ENCODE measurements around the gene TMEM125.

The TMEM125 gene

GRCh38 chr1:43274804-43275180, 5.0 kb downstream of the TMEM125 start:
- no peak for DNase-seq

DNA sequence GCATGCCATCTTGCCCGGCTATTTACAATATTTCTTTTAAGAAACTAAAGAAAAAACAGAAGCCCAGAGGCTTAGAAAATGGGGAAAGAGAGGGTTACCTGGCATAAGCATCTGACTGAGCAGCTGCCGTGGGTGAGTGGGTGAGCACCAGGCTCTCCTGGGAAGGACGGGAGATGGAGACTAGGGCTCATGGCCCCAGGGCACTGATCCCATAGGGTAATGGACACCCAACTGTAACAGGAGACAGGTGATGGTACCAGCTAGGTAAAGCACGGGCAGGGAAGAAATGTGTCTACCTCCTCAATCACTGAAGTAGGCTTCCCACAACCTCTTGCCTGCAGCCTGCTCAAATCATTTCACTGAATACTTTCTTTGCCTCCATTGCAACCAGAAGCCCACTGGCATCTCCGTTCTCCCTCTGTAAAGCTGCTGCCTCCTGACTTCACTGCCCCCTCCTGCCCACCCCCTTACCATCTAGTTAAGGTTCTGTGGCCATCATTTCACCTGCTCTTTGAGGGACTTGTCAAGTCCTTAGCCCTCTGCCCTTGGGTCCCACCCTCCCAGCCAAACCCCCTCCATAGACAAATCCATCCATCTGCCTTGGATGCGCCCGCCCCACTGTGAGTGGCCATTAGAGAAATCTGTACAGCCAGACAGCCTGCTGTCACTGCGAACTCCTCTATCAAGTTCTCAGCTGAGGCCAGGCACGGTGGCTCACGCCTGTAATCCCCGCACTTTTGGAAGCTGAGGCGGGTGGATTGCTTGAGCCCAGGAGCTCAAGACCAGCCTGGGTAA, 6.2 kb downstream of the TMEM125 start:
- DNase-seq = no peak

DNA sequence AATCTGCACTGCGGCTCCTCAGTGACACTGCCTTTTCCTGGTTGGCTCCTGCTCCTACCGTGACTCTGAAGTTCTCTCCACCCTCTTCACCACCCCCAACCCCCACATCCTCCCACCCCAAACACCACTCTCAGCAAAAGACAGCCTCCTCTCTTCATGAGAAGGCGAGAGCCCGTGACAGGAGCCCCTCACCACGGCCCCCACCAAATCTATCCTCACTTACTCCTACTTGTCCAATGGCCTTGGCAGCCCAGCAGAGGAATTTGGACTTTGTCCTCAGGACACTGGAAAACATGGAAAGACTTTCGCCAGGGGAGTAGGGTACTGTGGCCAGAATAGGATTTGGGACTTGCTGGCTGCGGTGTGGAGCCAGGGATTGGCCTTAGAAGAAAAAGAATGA, 6.9 kb downstream of the TMEM125 start:
- no peak for DNase-seq

DNA sequence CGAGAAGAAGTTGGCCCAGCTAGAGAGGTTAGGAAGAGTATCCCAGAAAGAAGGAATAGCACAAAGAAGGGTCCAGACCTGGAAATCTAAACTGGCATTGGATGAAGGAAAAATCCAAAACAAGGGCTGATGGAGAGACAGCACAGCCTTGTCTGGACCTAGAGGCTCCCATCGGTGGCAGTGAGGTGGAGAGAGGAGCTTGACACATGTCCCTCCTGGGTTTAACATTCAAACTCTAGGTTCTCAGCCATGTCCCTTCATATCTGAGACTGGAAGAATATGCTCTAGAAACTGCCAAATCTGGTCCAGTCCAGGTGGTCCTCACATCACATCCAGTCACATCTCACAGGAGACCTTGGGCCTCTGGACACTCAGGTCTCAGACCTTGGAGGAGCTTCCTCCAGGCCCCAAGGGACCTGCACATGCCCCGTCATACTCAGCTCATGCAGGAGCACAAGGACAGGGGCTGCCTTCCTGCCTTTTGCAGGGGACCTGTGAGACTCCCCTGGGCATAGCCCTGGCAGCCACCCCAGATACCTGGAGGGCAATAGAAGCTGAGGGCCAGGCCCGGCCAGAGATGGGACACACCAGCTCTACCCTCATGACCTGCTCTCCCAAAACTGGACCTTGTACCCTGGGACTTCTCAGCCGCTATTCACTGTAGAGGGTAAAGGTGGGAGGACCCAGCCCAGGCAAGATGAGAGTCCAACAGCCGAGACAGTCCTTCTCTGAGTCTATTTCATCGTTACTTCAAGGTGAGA, 7.5 kb downstream of the TMEM125 start:
- no peak for DNase-seq

- no peak for DNase-seq
These were observed 9.4 kb downstream of the TMEM125 start for GRCh38 chr1:43279161-43279560.

DNA sequence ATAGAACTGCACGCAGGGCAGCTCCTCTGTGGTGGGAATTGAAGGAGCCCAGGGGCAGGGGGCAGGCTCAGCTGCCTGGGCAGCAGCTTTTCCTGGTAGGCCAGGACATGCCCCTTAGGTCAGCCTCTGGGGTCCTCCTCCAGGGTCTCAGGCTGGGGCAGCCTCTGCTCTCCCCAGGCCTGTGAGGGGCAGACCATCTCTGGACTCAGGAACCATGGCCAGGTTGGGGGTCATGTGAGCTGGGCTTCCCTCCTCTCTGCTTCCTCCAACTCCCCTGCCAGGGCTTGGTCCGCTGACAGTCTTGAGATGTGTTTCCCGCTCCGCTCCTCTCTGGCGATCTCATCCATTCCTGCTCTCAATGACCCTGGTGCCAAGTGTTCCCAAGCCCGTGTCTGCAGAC, 9.9 kb downstream of the TMEM125 start:
- no peak for DNase-seq

DNA sequence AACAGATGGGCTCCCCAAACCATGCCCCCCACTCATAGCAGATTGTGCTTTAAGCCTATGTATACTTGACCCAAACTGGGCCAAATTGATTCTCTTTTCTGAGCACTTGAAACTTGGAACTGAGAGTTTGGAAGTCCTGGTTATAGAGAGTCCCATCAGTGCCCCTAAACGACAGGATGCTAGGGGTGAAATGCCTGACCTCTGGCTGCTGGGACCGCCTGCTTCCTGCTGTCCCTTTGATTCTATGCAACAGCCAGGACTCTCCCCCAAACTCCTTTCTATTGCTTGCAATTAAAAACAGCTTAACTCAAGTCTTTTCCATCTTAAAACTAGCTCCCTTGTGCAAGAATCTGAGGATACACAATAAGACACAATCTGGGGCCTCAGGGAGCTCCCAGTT, 10.9 kb downstream of the TMEM125 start:
- DNase-seq = no peak

DNA sequence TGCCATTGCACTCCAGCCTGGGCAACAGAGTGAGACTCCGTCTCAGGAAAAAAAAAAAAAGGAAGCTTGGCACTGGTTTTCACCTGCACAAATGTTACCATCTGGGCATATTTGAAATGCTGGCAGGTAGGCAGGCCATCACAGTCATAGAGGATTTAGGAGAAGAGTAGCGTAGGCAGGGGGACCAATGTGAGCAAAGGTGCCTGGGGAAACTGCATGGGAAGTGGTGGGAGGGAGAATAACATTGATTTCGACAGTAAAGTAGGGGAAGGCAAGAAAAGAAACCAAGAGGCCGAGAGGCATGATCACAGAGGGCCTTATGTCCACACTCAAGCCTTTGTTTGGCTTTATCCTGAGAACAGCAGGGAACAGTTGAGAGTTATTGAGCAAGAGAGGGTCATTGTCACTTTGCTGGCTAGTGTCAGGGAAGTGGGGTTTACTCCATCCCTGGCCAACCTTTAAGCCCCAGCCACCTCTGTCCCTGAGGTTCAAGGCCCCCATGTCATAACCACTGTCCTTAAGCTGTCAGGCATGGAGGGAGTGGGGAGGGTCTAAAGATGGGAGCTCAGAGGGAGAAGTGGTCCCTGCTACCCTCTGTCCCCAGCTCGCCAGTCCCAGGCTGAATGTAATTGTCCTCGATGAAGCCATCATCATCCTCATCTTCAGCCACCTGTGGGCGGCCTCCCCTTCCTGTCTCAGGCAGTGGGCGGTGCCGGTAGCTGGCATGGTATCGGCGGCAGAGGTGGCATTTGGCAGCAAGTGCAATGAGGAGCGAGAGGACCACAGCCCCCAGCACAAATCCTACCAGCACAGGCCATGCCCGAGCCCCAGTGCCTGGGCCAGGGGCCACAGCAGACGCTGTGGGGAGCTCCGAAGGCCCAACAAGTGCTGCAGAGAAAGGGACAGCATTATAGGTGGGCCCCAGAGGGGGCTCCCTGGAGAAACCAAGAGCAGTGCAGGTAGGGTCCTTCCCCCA, 12.7 kb downstream of the TMEM125 start:
- no peak for DNase-seq

DNA sequence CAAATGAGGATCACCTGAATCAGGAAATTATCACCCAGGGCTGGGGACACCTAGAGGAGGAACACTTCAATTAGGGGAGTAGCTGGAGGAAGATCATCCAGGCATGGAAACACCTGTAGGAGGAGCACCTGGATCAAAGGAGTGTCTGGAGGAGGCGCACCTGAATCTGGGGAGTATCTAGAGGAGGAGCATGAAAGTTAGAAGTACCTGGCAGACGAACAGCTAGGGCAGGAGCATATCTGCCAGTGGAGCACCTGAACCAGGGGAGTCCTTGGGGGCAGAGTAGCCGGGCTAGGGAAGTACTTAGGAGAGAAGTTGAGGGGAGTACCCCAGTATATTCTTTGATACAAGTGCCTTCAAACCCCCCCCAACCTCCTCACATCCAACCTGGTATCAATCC, 14.3 kb downstream of the TMEM125 start:
- DNase-seq = no peak

DNA sequence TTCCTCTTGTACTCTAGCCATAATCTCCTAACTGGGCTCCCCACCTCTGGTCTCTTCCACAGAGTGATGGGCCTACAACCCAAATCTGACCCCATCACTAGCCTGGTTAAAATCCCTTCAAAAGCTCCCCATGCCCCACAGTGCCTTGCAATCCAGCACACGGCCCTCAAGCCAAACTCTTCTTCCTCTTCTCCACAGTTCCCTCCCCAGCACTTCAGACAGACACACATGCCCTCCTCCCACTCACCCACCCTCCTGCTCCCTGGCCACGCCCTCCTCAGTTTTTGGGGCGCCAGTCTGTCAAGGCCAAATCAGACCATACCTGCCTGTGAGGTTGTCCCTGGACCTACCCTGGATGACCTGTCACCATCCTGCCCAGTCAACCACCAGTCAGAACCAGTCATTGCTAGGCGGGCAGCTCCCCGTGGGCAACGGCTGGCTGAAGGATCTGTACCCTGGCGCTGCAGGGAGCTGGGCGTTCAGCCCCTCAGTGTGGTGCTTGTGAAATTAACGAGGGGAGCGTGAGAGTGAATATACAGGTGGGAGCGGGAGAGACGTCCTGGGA, 14.8 kb downstream of the TMEM125 start:
- DNase-seq = no peak

- no peak for DNase-seq
These were observed 15.6 kb downstream of the TMEM125 start, which contains the start of gene C1orf210 for GRCh38 chr1:43285269-43285990. Gene C1orf210, minus strand, starts transcription at chr1:43285581. Its CDS starts 2,311 bp downstream, at chr1:43283270.

DNA sequence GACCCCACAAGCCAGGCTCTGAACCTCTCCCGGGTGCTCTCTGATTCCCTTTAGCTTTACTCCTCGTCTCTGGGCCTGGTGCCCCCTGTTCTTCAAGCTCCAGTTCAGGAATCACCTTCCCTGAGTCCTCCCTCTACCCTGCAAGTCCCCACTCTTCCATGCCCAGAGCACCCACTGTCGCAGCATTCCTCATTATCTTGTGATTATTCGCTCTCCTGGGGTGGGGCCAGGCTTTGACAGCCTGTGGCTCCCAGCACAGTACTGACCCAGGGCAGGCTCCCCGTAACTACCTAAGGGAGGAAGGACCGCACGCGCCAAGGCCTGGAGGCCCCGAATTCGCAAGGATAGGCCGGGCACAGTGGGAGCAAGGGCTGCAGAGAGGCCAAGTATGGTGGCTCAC, 16.3 kb downstream of the TMEM125 start:
- DNase-seq = no peak

DNA sequence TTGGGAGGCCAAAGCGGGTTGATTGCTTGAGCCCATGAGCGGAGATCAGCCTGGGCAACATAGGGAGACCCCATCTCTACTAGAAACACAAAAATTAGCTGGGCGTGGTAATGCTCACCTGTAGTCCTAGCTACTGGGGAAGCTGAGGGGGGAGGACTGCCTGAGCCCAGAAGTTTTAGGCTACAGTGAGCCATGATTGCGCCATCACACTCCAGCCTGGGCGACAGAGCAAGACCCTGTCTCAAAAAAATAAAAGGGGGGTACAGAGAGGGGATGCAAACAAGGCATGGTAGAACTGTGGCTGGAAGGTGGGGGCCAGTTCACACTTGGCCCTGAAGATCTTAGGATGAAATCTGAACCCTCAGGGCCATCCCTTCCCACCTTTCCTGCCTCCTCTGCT, 16.8 kb downstream of the TMEM125 start:
- DNase-seq = no peak

DNA sequence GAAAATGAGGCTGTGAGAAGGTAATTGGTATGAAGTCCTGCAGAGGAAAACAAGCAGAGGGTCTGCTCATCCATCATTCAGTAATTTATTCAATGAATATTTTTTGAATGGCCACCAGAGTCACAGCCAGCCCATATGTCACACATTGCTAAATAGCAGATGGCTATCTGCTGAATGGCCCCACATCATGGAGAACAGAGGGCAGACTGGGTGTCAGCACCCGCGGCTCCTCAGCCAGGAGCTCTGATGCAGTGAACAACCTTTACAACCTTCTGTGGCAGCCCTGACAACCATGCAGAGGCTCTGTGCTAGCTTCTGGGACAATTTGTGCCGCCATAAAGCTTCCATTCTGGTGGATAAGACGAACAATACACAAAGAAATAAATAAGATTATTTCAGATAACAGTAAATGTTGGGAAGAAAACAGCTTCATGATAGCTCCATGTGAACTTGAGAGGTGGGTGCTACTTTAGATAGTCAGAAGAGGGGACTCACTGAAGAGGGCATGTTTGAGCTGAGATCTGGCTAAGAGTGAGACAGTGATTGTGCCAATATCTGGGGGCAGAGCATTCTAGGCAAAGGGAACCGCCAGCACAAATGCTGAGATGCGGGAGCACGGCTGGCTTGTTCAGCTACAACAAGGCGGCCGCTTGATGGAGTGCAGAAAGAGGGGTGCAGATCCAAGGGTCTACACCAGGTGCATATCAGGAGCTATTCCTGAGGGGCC, 18.4 kb downstream of the TMEM125 start:
- no peak for DNase-seq

- DNase-seq = no peak
These were observed 19.3 kb downstream of the TMEM125 start for GRCh38 chr1:43288785-43289706.

GRCh38 chr1:43292216-43292615, 22.4 kb downstream of the TMEM125 start:
- DNase-seq = no peak

DNA sequence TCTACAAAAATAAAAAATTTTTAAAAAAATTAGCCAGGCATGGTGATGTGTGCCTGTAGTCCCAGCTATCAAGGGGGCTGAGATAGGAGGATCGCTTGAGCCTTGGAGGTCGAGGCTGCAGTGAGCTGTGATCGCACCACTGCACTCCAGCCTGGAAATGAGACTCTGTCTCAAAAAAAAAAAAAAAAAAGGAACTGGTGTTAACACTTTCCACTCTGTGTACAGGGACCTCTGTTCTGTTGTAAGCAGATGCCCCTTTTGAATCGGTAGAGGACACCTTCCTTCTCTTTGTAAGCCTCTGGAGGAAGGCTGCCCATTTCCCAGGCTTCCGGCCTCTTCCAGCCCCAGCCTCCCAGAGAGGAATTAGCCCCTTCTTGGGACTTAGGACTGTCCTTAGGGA, 22.9 kb downstream of the TMEM125 start:
- DNase-seq = no peak

DNA sequence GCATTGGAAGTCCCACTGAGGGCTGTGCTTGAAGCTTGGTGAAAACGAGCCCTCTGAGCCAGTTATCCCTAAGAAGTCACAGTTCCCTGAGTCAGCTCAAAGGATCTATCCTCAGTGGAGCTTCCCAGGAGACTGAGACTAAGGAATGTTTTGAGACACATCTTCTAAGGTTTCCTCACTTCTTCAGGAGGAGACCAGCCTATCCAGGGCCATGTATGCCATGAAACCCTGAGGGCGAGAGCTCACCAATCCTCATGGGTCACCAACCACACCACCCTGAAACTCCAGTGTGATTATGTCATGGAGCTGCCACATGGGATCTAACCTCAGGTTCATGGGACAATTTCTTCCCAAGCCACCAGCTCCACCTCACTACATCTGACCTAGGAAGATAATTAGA, 23.4 kb downstream of the TMEM125 start:
- no peak for DNase-seq

DNA sequence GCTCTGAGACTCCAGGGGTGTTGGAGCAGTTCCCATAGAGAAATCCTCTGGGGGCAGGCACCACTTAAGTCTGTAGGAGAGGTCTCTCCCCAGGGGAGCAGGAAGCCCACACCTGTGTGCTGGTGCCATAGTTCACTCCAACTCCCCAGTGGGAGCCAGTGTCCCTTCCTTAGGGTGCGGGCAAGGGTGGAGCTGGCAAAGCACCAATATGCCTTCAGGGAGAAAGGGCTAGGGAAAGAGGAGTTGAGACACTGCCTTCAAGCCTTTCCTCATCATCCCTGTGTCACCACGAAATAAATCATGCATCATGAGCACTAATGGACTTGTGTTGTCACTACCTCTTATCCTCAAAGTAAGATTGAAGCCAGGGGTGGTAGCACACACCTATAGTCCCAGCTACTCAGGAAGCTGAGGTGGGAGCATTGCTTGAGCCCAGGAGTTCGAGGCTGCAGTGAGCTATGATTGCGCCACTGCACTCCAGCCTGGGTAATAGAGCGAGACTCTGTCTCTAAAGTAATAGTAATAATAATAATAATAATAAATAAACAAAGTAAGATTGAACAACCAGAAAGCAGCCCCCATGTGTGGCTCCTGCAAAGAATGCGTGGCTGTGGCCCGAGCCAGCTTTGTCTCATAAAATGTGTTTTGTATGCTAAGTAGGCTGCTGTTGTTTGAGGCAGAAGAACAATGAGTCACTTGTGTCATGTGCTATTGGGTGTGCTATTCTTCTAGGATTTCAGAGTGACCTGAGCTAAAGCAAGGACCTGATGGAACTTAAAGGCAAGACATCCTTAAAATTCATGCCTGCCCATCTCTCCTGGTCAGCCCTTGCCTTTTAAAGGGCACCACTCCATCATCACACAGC, 24.3 kb downstream of the TMEM125 start:
- DNase-seq = no peak
